Osteoblast (primary cell): ENCODE measurements around the gene AMOTL1. TPM values are rescaled to one million over a fixed set of nuclear protein-coding genes. Genes with fewer than 3 reads are reported as not detected.

Experiments used
- DNase-seq: peaks from one replicate; pipeline ENCODE4 v3.0.0; 2011; ENCODE audit warnings: low spot score, mixed read lengths; ENCODE audit not compliant: insufficient read length; ENCODE audit errors: missing footprints
- H2AFZ ChIP-seq: 2 replicates; pipeline ENCODE4 v1.6.0; 2011; ENCODE audit warnings: mild to moderate bottlenecking, low read length
- H3K27ac ChIP-seq: 2 replicates; pipeline ENCODE4 v1.5.1; 2011; ENCODE audit warnings: mild to moderate bottlenecking, low read depth, low read length, moderate library complexity
- H3K27me3 ChIP-seq: 2 replicates; pipeline ENCODE4 v1.6.0; 2012; ENCODE audit warnings: mild to moderate bottlenecking, control low read depth, inconsistent platforms, low read length, moderate library complexity; ENCODE audit not compliant: insufficient read depth
- H3K36me3 ChIP-seq: 2 replicates; pipeline ENCODE4 v1.5.1; 2011; ENCODE audit warnings: mild to moderate bottlenecking, low read length, control low read depth, moderate library complexity; ENCODE audit not compliant: insufficient read depth
- H3K4me1 ChIP-seq: 2 replicates; pipeline ENCODE4 v1.5.1; 2011; ENCODE audit warnings: mild to moderate bottlenecking, low read length, control low read depth, moderate library complexity; ENCODE audit not compliant: insufficient read depth
- H3K4me2 ChIP-seq: 2 replicates; pipeline ENCODE4 v1.6.0; 2011; ENCODE audit warnings: mild to moderate bottlenecking, low read length; ENCODE audit not compliant: insufficient read depth
- H3K4me3 ChIP-seq: fragments of 200-600 bp; sonication (generic); 3 replicates; pipeline ENCODE4 v1.5.1; 2012; ENCODE audit warnings: mild to moderate bottlenecking, low read length, inconsistent platforms; ENCODE audit not compliant: insufficient read depth
- H3K79me2 ChIP-seq: 2 replicates; pipeline ENCODE4 v1.6.0; 2012; ENCODE audit warnings: mild to moderate bottlenecking, low read length, control low read depth, inconsistent platforms; ENCODE audit not compliant: insufficient read depth
- H3K9me3 ChIP-seq: 2 replicates; pipeline ENCODE4 v1.5.1; 2011; ENCODE audit warnings: low read depth, low read length, control low read depth
- H4K20me1 ChIP-seq: 2 replicates; pipeline ENCODE4 v1.6.0; 2012; ENCODE audit warnings: mild to moderate bottlenecking, low read length, control low read depth; ENCODE audit not compliant: insufficient read depth
- total RNA-seq: library from RNA; depleted of rRNA; stranded (reverse); fragments of >200 nt; gene quantifications from 2 replicates; pipeline ENCODE4 v1.2.3, GENCODE V29; 2012
- TF ChIP-seq, protein P1 (sequence below): IDR thresholded peaks from 2 replicates; pipeline ENCODE4 v1.5.1; 2011; ENCODE audit warnings: mild to moderate bottlenecking, low read depth, low read length, moderate library complexity; ENCODE audit errors: extremely low read depth

The AMOTL1 gene
- total RNA-seq, 1 donor, result 53.6 TPM

GRCh38 chr11:94725097-94725496, 43.1 kb upstream of the AMOTL1 start:
- no peak overlapping the region for H3K4me2 ChIP-seq
- peaks cover 19% of the 10 kb centered on the region for H3K27me3 ChIP-seq
- H3K9me3 ChIP-seq, result no peaks in the 10 kb centered on the region
- no peak overlapping the region for H3K4me3 ChIP-seq
- H3K79me2 ChIP-seq, result no peaks in the 10 kb centered on the region
- H2AFZ ChIP-seq, result no peak overlapping the region
- no peak overlapping the region for H3K27ac ChIP-seq
- TF ChIP-seq, protein P1, sequence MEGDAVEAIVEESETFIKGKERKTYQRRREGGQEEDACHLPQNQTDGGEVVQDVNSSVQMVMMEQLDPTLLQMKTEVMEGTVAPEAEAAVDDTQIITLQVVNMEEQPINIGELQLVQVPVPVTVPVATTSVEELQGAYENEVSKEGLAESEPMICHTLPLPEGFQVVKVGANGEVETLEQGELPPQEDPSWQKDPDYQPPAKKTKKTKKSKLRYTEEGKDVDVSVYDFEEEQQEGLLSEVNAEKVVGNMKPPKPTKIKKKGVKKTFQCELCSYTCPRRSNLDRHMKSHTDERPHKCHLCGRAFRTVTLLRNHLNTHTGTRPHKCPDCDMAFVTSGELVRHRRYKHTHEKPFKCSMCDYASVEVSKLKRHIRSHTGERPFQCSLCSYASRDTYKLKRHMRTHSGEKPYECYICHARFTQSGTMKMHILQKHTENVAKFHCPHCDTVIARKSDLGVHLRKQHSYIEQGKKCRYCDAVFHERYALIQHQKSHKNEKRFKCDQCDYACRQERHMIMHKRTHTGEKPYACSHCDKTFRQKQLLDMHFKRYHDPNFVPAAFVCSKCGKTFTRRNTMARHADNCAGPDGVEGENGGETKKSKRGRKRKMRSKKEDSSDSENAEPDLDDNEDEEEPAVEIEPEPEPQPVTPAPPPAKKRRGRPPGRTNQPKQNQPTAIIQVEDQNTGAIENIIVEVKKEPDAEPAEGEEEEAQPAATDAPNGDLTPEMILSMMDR, result no peak
- no peak for DNase-seq
- peaks cover 6% of the 10 kb centered on the region for H3K4me1 ChIP-seq
- no peaks in the 10 kb centered on the region for H4K20me1 ChIP-seq
- H3K36me3 ChIP-seq, result no peaks in the 10 kb centered on the region

- TF ChIP-seq, protein P1, result no peak
- no peaks in the 10 kb centered on the region for H4K20me1 ChIP-seq
- no peak overlapping the region for H3K27ac ChIP-seq
- H3K79me2 ChIP-seq, result no peaks in the 10 kb centered on the region
- H3K9me3 ChIP-seq, result no peaks in the 10 kb centered on the region
- no peaks in the 10 kb centered on the region for H3K36me3 ChIP-seq
- H2AFZ ChIP-seq, result no peak overlapping the region
- no peak overlapping the region for H3K4me3 ChIP-seq
- H3K4me1 ChIP-seq, result peaks cover 18% of the 10 kb centered on the region
- H3K27me3 ChIP-seq, result peaks cover 2% of the 10 kb centered on the region
- DNase-seq, result no peak
- H3K4me2 ChIP-seq, result no peak overlapping the region
Observed at GRCh38 chr11:94727819-94728218, 40.3 kb upstream of the AMOTL1 start.

DNA sequence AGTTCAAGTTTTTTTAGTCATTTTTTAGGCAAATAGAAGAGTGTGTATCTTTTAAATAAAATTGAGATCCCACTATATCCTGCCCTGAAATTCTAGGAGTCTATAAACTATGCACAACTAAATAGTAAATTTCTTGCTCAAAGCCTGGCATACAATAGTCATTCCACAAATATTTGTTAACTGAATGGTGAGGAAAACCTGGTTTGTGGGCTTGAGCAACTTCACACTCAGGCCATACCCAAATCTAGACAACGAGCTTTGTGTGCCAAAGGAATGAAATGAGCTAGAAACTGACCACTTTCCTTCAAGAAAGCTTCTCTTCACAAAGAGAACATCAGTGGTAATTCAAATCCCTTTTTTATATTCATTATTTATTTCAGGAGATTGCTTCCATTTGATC, 39.6 kb upstream of the AMOTL1 start:
- DNase-seq, result no peak
- H3K4me2 ChIP-seq, result no peak overlapping the region
- no peaks in the 10 kb centered on the region for H3K36me3 ChIP-seq
- peaks cover 2% of the 10 kb centered on the region for H3K27me3 ChIP-seq
- H4K20me1 ChIP-seq, result no peaks in the 10 kb centered on the region
- no peaks in the 10 kb centered on the region for H3K79me2 ChIP-seq
- H3K4me3 ChIP-seq, result no peak overlapping the region
- no peak overlapping the region for H2AFZ ChIP-seq
- TF ChIP-seq, protein P1, result no peak
- H3K27ac ChIP-seq, result no peak overlapping the region
- H3K9me3 ChIP-seq, result no peaks in the 10 kb centered on the region
- H3K4me1 ChIP-seq, result peaks cover 21% of the 10 kb centered on the region

- TF ChIP-seq, protein P1, result no peak
- no peak overlapping the region for H3K4me3 ChIP-seq
- H2AFZ ChIP-seq, result no peak overlapping the region
- H3K36me3 ChIP-seq, result no peaks in the 10 kb centered on the region
- no peak overlapping the region for H3K4me2 ChIP-seq
- H3K27me3 ChIP-seq, result peaks cover 2% of the 10 kb centered on the region
- H3K79me2 ChIP-seq, result no peaks in the 10 kb centered on the region
- H3K27ac ChIP-seq, result no peak overlapping the region
- DNase-seq, result no peak
- no peaks in the 10 kb centered on the region for H4K20me1 ChIP-seq
- no peaks in the 10 kb centered on the region for H3K9me3 ChIP-seq
- H3K4me1 ChIP-seq, result peaks cover 21% of the 10 kb centered on the region
Observed at GRCh38 chr11:94728966-94729751, 39.0 kb upstream of the AMOTL1 start.
